Fibroblast of villous mesenchyme (primary cell): Measurements from ENCODE around the gene TBC1D4. TPM values are rescaled to one million over a fixed set of nuclear protein-coding genes. Genes with fewer than 3 reads are reported as not detected.

Experiments
- DNase-seq: peaks from one replicate; pipeline ENCODE4 v3.0.0-alpha.2; 2010; ENCODE audit warnings: low read depth
- H3K4me3 ChIP-seq: 2 replicates; pipeline ENCODE4 v1.5.1; 2011; ENCODE audit warnings: low read depth, mild to moderate bottlenecking, low read length
- CTCF ChIP-seq: IDR thresholded peaks from 2 replicates; pipeline ENCODE4 v1.5.1; 2012; ENCODE audit warnings: low read depth, mild to moderate bottlenecking, low read length; ENCODE audit not compliant: insufficient read depth
- total RNA-seq: library from RNA; depleted of rRNA; stranded (reverse); fragments of >200 nt; gene quantifications from 2 replicates; pipeline ENCODE4 v1.2.3, GENCODE V29; 2012

The TBC1D4 gene
- total RNA-seq, 1 donor, result 34.5 TPM

GRCh38 chr13:75395066-75395465, 86.9 kb downstream of the TBC1D4 start:
- no peak overlapping the region for H3K4me3 ChIP-seq
- TF ChIP-seq CTCF, result no peak

GRCh38 chr13:75393839-75394520, 88.0 kb downstream of the TBC1D4 start:
- TF ChIP-seq CTCF, result no peak
- no peak overlapping the region for H3K4me3 ChIP-seq
- no peak for DNase-seq

More at GRCh38 chr13:75395066-75395465, 86.9 kb downstream of the TBC1D4 start:
- DNase-seq, result no peak

- DNase-seq, result no peak
- no peak overlapping the region for H3K4me3 ChIP-seq
- no peak for TF ChIP-seq CTCF
These were observed 90.4 kb downstream of the TBC1D4 start for GRCh38 chr13:75391432-75392100.

GRCh38 chr13:75390229-75390628, 91.7 kb downstream of the TBC1D4 start:
- no peak for TF ChIP-seq CTCF
- no peak overlapping the region for H3K4me3 ChIP-seq
- DNase-seq, result no peak

GRCh38 chr13:75385708-75386083, 96.3 kb downstream of the TBC1D4 start:
- no peak for DNase-seq
- H3K4me3 ChIP-seq, result no peak overlapping the region
- no peak for TF ChIP-seq CTCF

GRCh38 chr13:75384879-75385707, 96.9 kb downstream of the TBC1D4 start:
- H3K4me3 ChIP-seq, result no peak overlapping the region
- TF ChIP-seq CTCF, result no peak
- DNase-seq, result no peak
